Measurements from ENCODE around the gene LIMS1. TPM values are rescaled to one million over a fixed set of nuclear protein-coding genes. Genes with fewer than 3 reads are reported as not detected.
"Not testable (repeated sequence)": the region's sequence is repeated elsewhere in the genome, so short reads cannot be mapped to it uniquely, and the experiment has no call there.

The LIMS1 gene
- 100 to 1,000 TPM; 141 to 233 TPM for total RNA-seq
- 73.0 to 80.3 reads per million in 2 donors for total RNA-seq

GRCh38 chr2:108533832-108534583, at the start of gene LIMS1:
LIMS1 (plus strand) TSS chr2:108534470; CDS start chr2:108534563, 93 bp downstream.
- Mint-ChIP-seq H3K27me3 (no peaks in the 10 kb centered on the region), H3K36me3 (ENCODE audit: low read depth) (no peaks in the 10 kb centered on the region), H3K4me3 (peak within 1 kb of the TSS; percentile 92), H3K4me1 (peaks cover 24% of the 10 kb centered on the region), H3K27ac (peak within 1 kb of the TSS; percentile 82)
- ATAC-seq (peak; percentile 95), DNase-seq (peak; percentile 72 to 95 (median 88))
- no peaks in the 10 kb centered on the region for H3K9me3 ChIP-seq (ENCODE audit: control insufficient read depth, low read length, poor library complexity, severe bottlenecking)

GRCh38 chr2:108485253-108485652, 49.0 kb upstream of the LIMS1 start:
- H3K27ac Mint-ChIP-seq, result no peak overlapping the region
- no peaks in the 10 kb centered on the region for H3K27me3 Mint-ChIP-seq
- ATAC-seq (no peak), DNase-seq (no peak)
- H3K9me3 ChIP-seq (ENCODE audit: control insufficient read depth, low read length, poor library complexity, severe bottlenecking), result no peaks in the 10 kb centered on the region
- no peak overlapping the region for H3K4me3 Mint-ChIP-seq
- peaks cover 5% of the 10 kb centered on the region for H3K36me3 Mint-ChIP-seq (ENCODE audit: low read depth)
- H3K4me1 Mint-ChIP-seq, result peaks cover 3% of the 10 kb centered on the region

GRCh38 chr2:108490506-108491122, 43.7 kb upstream of the LIMS1 start:
- Mint-ChIP-seq H3K27me3 (no peaks in the 10 kb centered on the region), H3K4me1 (no peaks in the 10 kb centered on the region), H3K4me3 (no peak overlapping the region), H3K27ac (peak overlapping the region; percentile 11), H3K36me3 (ENCODE audit: low read depth) (no peaks in the 10 kb centered on the region)
- ATAC-seq (no peak), DNase-seq (no peak)
- no peaks in the 10 kb centered on the region for H3K9me3 ChIP-seq (ENCODE audit: control insufficient read depth, low read length, poor library complexity, severe bottlenecking)

GRCh38 chr2:108491848-108492247, 42.4 kb upstream of the LIMS1 start:
- no peak for DNase-seq
- no peak for ATAC-seq
- H3K27me3 Mint-ChIP-seq, result no peaks in the 10 kb centered on the region
- no peak overlapping the region for H3K27ac Mint-ChIP-seq
- no peaks in the 10 kb centered on the region for H3K4me1 Mint-ChIP-seq
- H3K36me3 Mint-ChIP-seq (ENCODE audit: low read depth), result no peaks in the 10 kb centered on the region
- H3K9me3 ChIP-seq (ENCODE audit: control insufficient read depth, low read length, poor library complexity, severe bottlenecking), result no peaks in the 10 kb centered on the region
- no peak overlapping the region for H3K4me3 Mint-ChIP-seq

- ATAC-seq, result no peak
- Mint-ChIP-seq H3K27me3 (no peaks in the 10 kb centered on the region), H3K4me1 (no peaks in the 10 kb centered on the region), H3K36me3 (ENCODE audit: low read depth) (no peaks in the 10 kb centered on the region), H3K27ac (no peak overlapping the region), H3K4me3 (no peak overlapping the region)
- no peaks in the 10 kb centered on the region for H3K9me3 ChIP-seq (ENCODE audit: control insufficient read depth, low read length, poor library complexity, severe bottlenecking)
- no peak for DNase-seq
Measured at GRCh38 chr2:108492364-108492763, 41.9 kb upstream of the LIMS1 start.

- not testable (repeated sequence) for H3K4me3 Mint-ChIP-seq, H3K27ac Mint-ChIP-seq
Measured at GRCh38 chr2:108496167-108496566, 38.1 kb upstream of the LIMS1 start.

GRCh38 chr2:108507620-108508019, 26.6 kb upstream of the LIMS1 start:
- not testable (repeated sequence) for H3K4me1 Mint-ChIP-seq; DNase-seq; H3K4me3 Mint-ChIP-seq; H3K27me3 Mint-ChIP-seq; H3K9me3 ChIP-seq (ENCODE audit: control insufficient read depth, low read length, poor library complexity, severe bottlenecking); ATAC-seq; H3K27ac Mint-ChIP-seq; H3K36me3 Mint-ChIP-seq (ENCODE audit: low read depth)

More at GRCh38 chr2:108496167-108496566, 38.1 kb upstream of the LIMS1 start:
- not testable (repeated sequence) for H3K4me1 Mint-ChIP-seq; ATAC-seq; H3K27me3 Mint-ChIP-seq; H3K36me3 Mint-ChIP-seq (ENCODE audit: low read depth); H3K9me3 ChIP-seq (ENCODE audit: control insufficient read depth, low read length, poor library complexity, severe bottlenecking); DNase-seq

GRCh38 chr2:108512431-108512830, 21.8 kb upstream of the LIMS1 start:
- DNase-seq; H3K27me3 Mint-ChIP-seq; H3K4me3 Mint-ChIP-seq; H3K27ac Mint-ChIP-seq; H3K9me3 ChIP-seq (ENCODE audit: control insufficient read depth, low read length, poor library complexity, severe bottlenecking); H3K4me1 Mint-ChIP-seq; H3K36me3 Mint-ChIP-seq (ENCODE audit: low read depth); ATAC-seq: not testable (repeated sequence)

GRCh38 chr2:108514478-108514877, 19.8 kb upstream of the LIMS1 start:
- H3K36me3 Mint-ChIP-seq (ENCODE audit: low read depth); H3K27me3 Mint-ChIP-seq; ATAC-seq; H3K9me3 ChIP-seq (ENCODE audit: control insufficient read depth, low read length, poor library complexity, severe bottlenecking); H3K4me3 Mint-ChIP-seq; H3K27ac Mint-ChIP-seq; DNase-seq; H3K4me1 Mint-ChIP-seq: not testable (repeated sequence)

- H3K9me3 ChIP-seq (ENCODE audit: control insufficient read depth, low read length, poor library complexity, severe bottlenecking); DNase-seq; H3K36me3 Mint-ChIP-seq (ENCODE audit: low read depth); H3K27ac Mint-ChIP-seq; H3K4me3 Mint-ChIP-seq; H3K4me1 Mint-ChIP-seq; ATAC-seq; H3K27me3 Mint-ChIP-seq: not testable (repeated sequence)
Measured at GRCh38 chr2:108524688-108525087, 9.6 kb upstream of the LIMS1 start.

GRCh38 chr2:108525258-108525657, 9.0 kb upstream of the LIMS1 start:
- not testable (repeated sequence) for H3K4me3 Mint-ChIP-seq; H3K27me3 Mint-ChIP-seq; ATAC-seq; DNase-seq; H3K4me1 Mint-ChIP-seq; H3K27ac Mint-ChIP-seq; H3K36me3 Mint-ChIP-seq (ENCODE audit: low read depth); H3K9me3 ChIP-seq (ENCODE audit: control insufficient read depth, low read length, poor library complexity, severe bottlenecking)

- H3K4me1 Mint-ChIP-seq, result peaks cover 20% of the 10 kb centered on the region
- peak overlapping the region; percentile 71 for H3K4me3 Mint-ChIP-seq
- no peaks in the 10 kb centered on the region for H3K36me3 Mint-ChIP-seq (ENCODE audit: low read depth)
- no peak for ATAC-seq
- peak overlapping the region; percentile 88 for H3K27ac Mint-ChIP-seq
- no peak for DNase-seq
- no peaks in the 10 kb centered on the region for H3K9me3 ChIP-seq (ENCODE audit: control insufficient read depth, low read length, poor library complexity, severe bottlenecking)
- no peaks in the 10 kb centered on the region for H3K27me3 Mint-ChIP-seq
Measured at GRCh38 chr2:108531674-108532055, 2.6 kb upstream of the LIMS1 start.

- ATAC-seq, result peak; percentile 29
- Mint-ChIP-seq H3K27me3 (no peaks in the 10 kb centered on the region), H3K4me1 (peaks cover 24% of the 10 kb centered on the region), H3K36me3 (ENCODE audit: low read depth) (no peaks in the 10 kb centered on the region), H3K4me3 (peak overlapping the region; percentile 92), H3K27ac (peak overlapping the region; percentile 47)
- no peaks in the 10 kb centered on the region for H3K9me3 ChIP-seq (ENCODE audit: control insufficient read depth, low read length, poor library complexity, severe bottlenecking)
- peak in 2 of 3 donors; percentile 25 to 31 for DNase-seq
Measured at GRCh38 chr2:108534584-108535356, 500 bp downstream of the LIMS1 start.
